Endometrial microvascular endothelial cells (primary cell): Measurements from ENCODE around the gene TRAPPC5. TPM values are rescaled to one million over a fixed set of nuclear protein-coding genes. Genes with fewer than 3 reads are reported as not detected.

Experiments
- in situ Hi-C: cut with HindIII; loops from 2 replicates; pipeline ENCODE4 v1.10.0; 2017; ENCODE audit warnings: low sequenced_read_pairs, low pct_unique_long_range_greater_than_20kb; ENCODE audit errors: inconsistent ontology term
- total RNA-seq: library from RNA; depleted of rRNA; stranded (reverse); fragments of >200 nt; gene quantifications from one replicate; pipeline ENCODE4 v1.2.3, GENCODE V29; 2015; ENCODE audit errors: inconsistent ontology term

TRAPPC5 gene
- total RNA-seq, 1 donor from 2014 or later: 81.6 TPM

DNA sequence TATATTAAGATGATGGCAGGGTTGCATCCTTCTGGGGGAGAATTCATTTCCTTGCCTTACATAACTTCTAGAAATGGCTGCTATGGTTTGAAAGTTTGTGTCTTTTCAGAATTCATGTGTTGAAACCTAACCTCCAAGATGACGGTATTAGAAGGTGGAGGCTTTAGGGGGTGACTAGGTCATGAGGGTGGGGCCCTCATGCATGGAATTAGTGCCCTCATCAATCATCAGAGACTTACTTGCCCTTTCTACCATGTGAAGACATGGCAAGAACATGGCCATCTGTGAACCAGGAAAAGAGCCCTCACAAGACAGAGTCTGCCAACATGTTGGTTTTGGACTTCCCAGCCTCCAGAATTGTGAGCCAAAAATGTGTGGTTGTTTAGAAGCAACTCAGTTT lies 36.1 kb downstream of the TRAPPC5 start:
- in situ Hi-C loops: no loop called here

DNA sequence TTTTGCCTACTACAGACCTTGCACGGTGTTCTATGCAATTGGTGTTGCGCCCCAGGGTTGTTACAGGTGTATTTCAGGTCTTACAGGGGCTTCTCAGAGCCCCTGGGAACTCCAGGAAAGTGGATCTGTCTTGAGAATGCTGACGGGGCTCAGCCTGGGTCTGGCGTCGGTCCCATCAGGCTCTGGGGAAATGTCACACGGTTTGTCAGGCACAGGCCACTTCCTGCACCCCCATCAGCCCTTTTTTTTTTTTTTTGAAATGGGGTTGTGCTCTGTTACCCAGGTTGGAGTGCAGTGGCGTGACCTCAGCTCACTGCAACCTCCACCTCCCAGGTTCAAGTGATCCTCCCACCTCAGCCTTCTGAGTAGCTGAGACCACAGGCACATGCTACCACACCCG lies 38.0 kb downstream of the TRAPPC5 start:
- in situ Hi-C loops: no loop called here

DNA sequence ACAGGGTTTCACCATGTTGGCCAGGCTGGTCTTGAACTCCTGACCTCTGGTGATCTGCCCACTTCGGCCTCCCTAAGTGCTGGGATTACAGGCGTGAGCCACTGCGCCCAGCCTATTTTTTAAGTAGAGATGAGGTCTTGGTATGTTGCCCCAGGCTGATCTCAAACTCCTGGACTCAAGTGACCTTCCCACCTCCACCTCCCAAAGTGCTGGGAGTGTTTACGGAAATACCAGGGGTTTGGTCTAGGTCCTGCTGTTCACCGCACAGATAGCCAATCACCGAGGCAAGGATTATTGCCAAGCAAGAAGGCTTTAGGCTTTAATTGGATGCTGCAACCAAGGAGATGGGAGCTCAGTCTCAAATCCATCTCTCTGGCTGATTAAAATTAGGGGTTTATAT lies 39.7 kb downstream of the TRAPPC5 start:
- in situ Hi-C loops: no loop called here

DNA sequence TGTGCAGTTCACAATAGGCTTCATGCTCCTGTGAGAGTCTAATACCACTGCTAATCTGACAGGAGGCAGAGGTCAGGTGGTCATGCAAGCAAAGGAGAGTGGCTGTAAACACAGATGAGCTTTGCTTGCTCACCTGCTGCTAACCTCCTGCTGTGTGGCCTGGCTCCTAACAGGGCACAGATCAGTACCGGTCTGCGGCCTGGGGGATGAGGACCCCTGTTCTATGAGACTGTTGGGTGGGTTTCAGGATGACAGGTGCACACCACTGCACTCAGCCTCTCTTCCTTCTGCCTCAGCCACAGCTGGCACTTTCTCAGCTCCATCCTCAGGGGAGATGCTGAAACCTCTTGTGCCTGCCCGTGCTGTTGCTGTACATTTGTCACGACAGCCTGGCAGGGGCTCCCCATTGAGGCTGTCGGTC lies 41.6 kb downstream of the TRAPPC5 start:
- in situ Hi-C loops: no loop called here

DNA sequence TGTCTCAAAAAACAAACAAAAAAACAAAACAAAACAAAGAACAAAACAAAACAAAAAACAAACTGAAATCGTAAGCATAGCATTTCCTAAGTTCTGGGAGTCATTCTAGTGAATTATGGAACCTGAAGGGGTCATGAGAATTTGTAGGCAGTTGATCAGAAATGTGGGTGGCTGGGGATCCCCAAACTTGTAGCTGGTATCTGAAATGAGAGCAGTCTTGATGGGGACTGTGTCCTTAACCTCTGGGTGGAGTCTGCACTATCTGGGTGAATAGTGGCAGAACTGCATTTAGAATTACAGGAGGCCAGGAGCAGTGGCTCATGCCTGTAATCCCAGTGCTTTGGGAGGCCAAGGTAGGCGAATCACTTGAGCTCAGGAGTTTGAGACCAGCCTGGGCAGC lies 45.2 kb downstream of the TRAPPC5 start:
- in situ Hi-C loops: no loop called here

DNA sequence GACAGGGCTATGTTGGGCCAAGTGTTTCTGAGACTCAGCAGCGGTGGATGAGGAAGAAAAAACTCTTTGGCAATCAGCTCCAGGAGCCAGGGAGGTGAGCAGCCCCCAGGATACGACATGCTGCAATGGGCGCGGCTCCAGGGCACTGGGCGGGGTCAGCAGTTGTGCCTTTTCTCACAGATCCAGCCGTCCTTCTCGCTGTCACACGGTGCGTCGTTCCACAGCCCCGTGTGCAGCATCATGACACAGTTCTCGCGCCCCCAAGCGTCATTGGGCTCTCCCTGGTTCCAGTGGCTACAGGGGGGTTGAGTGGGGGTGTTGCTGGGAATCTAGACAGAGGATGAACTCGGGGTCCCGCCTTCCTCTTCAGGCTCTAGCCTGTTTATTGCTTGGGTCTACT lies 48.6 kb downstream of the TRAPPC5 start:
- in situ Hi-C loops: no loop called here

DNA sequence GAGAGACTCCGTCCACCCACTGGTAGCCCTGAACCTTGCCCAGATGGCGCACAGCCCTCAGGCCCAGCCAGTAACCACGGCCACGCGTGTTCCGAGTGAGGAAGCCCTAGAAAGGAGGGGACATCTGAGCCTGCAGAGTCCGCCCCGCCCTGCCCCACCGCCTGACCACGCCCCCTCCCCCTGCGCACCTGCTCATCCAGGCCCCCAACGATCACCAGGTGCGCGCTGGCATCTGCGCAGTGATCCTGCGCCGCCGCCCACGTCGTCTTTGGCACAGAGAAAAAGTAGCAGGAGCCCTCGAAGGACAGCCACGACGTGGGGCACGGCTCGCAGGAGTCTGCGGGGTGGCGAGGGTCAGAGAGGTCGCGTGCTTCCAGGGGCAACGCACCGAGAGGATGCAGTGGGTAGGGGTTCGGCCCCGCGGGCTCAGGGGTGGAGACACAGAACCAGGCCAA lies 49.2 kb downstream of the TRAPPC5 start:
- in situ Hi-C loops: no loop called here

DNA sequence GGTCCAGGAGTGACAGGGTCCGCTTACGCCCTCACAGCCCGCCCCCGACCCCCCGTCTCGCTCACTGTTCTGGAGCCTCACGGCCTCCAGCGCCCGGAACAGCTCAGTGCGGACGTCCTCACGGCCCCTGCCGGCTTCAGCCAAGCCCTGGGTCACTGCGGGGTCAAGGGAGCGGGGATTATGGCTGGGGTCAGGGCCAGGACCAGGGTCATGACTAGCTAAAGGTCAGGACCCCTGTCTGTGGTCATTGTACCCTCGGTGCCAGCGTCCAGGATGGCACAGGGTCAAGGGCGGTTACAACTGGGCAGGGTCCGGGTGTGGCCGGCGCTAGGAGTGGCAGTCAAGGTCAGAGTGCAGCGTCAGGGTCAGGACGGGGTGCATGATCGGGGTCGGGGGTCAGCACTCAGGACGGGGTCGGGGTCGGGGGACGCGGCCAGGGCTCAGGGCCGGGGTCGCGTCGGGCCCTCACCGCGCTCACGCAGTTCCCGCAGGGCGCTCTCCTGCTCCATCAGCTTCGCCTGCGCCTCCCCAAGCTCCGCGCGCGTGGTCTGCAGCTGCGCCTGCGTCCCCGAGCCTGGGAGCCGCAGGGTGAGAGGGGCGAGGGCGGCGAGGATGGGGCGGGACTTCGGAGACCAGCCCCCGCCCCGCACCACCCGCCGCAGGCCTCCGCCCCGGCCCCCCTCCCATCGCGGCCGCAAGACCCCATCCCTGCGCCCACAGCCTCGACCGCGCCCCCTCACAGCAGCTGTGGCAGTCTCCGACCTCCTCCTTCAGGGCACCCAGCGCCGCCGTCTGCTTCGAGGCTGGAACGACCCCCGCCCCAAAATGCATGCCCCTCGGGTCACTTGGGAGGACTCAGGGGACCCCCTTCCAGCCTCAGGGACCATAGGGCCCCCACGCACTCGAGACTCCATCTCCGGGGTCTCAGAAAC lies 49.9 kb downstream of the TRAPPC5 start:
- in situ Hi-C loops: no loop called here

DNA sequence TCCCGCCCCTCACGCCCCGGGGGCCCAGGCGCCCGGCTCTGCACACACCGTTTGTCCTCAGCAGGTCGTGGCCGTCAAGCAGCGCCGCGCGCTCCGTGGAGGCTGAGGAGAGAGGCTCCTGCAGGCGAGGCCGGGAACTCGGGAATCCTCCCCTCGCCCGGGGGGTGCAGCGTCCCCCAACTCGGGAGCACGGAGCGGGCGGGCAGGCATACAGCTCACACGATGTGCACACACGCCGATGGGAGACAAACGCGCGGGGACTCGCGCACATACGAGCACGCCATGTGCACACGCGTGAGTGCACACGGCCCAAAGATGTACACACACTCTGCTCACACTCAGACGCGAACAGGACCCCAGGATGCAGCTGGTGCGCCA lies 50.6 kb downstream of the TRAPPC5 start:
- in situ Hi-C loops: no loop called here

DNA sequence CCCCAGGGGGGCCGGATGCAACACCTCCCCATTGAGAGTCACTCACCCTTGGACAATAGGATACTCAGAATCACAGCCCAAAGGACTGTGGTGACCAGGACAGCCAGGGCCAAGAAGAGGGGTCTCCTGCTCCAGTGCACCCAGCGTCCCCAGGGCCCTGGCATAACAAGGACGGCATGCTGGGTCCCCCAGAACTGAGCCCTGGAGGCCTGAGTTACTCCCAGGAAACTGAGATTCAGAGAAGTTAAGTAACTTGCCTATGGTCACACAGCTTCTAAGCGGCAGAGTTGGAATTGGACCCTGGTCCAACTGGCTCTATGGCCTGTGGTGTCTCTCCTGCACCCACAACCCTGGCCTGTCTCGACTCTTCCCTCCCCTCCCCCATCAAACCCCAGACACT lies 51.0 kb downstream of the TRAPPC5 start:
- in situ Hi-C loops: no loop called here

DNA sequence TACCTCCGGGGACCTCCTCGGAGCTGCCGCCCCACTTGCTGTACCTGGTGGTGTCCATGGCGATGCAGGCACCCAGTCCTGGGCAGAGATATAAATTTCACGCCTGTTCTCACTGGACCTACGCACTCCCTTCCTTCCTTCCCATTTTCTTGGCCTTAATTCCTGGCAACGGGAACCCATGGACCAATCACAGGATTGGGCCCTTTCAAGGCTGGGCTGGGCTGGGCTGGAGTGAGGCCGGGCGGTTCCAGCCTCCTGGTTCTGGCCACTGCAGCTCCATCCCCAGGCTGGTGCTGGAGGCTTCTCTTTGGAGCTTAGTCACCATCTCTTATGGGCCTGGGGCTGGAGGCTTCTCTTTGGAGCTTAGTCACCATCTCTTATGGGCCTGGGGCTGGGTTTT lies 51.4 kb downstream of the TRAPPC5 start, which contains the start of gene CLEC4G:
Gene CLEC4G, minus strand, starts transcription at position 66 of the 400 bp plus-strand sequence. Its CDS starts 8 bp downstream, at position 58.
- in situ Hi-C loops: no loop called here

DNA sequence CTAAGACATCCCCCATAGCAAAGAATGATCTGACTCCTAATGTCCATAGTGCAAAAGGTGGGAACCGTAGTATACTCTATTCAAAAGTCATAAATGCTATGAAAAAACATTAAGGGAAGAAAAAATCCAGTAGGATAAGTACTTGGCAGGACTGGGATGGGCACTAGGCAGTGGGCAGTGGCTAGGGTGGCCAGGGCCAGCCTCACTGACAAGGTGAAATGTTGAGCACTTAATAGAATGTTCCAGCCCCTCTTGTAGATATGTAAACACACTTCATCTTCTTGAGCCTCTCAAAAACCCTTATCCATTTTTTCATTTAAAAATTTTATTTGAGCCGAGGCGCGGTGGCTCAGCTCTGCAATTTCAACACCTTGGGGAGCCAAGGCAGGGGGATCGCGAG lies 52.7 kb downstream of the TRAPPC5 start:
- in situ Hi-C loops: no loop called here

DNA sequence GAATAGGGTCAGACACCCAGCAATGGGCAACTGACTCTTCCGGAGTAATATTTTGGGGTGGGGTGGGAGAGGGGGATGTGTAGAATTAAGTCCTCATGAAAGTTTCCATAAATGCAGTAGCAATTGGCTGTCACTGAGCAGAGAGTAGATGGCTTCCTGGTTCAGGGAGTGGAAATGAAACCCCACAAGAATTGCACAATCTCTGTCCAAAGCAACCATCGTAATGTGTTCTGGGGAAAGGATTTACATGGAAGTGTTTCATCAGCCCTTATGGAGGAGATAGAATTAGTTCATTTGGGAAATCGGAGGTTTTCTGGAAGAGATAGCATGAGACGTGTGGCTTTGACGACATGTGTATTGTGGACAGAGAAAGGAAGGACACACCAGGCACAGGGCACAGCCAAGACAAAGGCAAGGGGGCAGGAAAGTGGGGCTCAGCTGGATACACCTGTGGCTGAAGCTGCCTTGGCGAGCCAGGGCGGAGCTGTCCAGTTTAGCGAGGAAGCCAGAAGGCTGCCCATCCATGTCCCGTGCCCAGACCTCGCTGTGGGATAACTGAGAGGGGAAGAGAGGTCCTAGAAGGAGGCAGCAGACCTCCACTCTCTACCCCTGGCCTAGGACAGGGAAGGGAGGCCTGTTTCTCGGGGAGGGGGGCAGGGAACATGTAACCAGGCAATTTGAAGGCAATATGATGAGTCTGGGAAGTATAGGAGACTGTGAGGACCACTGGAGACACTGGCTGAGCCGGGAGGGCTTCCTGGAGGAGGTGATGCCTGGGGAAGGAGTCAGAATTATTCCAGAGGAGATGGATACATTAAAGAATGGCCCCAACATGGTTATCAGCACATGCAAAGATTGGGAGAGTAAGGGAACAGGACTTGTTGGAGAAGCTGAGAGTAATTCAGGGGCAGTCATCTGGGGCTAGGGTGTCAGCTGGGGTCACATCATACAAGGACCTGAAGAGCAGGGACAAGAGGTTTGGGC lies 53.9 kb downstream of the TRAPPC5 start:
- in situ Hi-C loops: no loop called here

DNA sequence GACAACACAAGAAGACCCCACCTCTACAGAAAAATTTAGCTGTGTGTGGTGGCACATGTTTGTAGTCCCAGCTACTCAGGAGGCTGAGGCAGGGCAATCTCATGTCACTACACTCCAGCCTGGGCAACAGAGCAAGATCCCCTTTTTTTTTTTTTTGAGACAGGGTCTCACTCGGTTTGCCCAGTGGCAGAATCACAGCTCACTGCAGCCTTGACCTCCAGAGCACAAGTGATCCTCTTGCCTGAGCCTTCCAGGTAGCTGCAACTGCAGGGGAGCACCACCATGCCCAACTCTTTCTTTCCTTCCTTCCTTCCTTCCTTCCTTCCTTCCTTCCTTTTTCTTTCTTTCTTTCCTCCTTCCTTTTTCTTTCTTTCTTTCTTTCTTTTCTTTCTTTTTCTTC lies 55.5 kb downstream of the TRAPPC5 start:
- in situ Hi-C loops: no loop called here

DNA sequence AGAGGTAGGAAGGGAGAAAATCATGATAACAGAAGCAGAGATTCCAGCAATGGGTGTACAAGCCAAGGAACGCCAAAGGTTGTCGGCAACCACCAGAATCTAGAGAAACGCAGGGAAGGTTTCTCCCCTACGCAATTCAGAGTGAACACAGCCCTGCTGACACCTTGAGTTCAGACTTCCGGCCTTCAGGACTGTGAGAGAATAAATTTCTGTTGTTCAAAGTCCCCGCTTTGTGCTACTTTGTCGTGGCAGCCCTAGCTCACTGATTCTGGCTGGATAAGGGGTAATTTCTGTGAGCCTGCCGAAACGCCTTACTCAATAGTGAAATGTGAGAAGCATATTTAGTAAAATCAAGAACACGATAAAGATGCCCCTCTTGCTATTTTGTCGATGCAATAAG lies 56.6 kb downstream of the TRAPPC5 start:
- in situ Hi-C loops: no loop called here

Other genes starting within 250 kb of the TRAPPC5 start
- gene PEX11G, start 191.8 kb upstream of the TRAPPC5 start, total RNA-seq: 0.84 TPM
- 25.4 TPM for gene ZNF358, start 164.7 kb upstream of the TRAPPC5 start, total RNA-seq
- gene MCOLN1, start 158.2 kb upstream of the TRAPPC5 start, total RNA-seq: 4.6 TPM
- gene PNPLA6, start 145.1 kb upstream of the TRAPPC5 start, total RNA-seq: 180 TPM
- not detected for gene CAMSAP3, start 85.0 kb upstream of the TRAPPC5 start, total RNA-seq
- 39.7 TPM for gene XAB2, start 51.3 kb upstream of the TRAPPC5 start, total RNA-seq
- gene PET100, start 51.0 kb upstream of the TRAPPC5 start, total RNA-seq: 16.0 TPM
- gene PCP2, start 47.1 kb upstream of the TRAPPC5 start, total RNA-seq: not detected
- 29.8 TPM for gene STXBP2, start 43.7 kb upstream of the TRAPPC5 start, total RNA-seq
- not detected for gene RETN, start 11.8 kb upstream of the TRAPPC5 start, total RNA-seq
- gene MCEMP1, start 3.7 kb upstream of the TRAPPC5 start, total RNA-seq: not detected
- gene FCER2, start 21.3 kb downstream of the TRAPPC5 start, total RNA-seq: not detected
- gene CLEC4G, start 51.3 kb downstream of the TRAPPC5 start, total RNA-seq: not detected
- gene CD209, start 66.7 kb downstream of the TRAPPC5 start, total RNA-seq: not detected
- not detected for gene CLEC4M, start 82.4 kb downstream of the TRAPPC5 start, total RNA-seq
- 23.2 TPM for gene EVI5L, start 149.4 kb downstream of the TRAPPC5 start, total RNA-seq
- not detected for gene PRR36, start 193.6 kb downstream of the TRAPPC5 start, total RNA-seq
- 1.9 TPM for gene LRRC8E, start 207.7 kb downstream of the TRAPPC5 start, total RNA-seq
- gene MAP2K7, start 223.0 kb downstream of the TRAPPC5 start, total RNA-seq: 13.3 TPM
- gene TGFBR3L, start 234.0 kb downstream of the TRAPPC5 start, total RNA-seq: not detected
- gene SNAPC2, start 239.5 kb downstream of the TRAPPC5 start, total RNA-seq: 46.8 TPM
- gene CTXN1, start 245.3 kb downstream of the TRAPPC5 start, total RNA-seq: 2.2 TPM